HepG2 (cell line): ENCODE data around the gene NRL. TPM values are rescaled to one million over a fixed set of nuclear protein-coding genes. Genes with fewer than 3 reads are reported as not detected.
A peak's percentile ranks its signal among the peaks of the same experiment; 100 is the strongest.

Experiments used
- BORCS8-MEF2B ChIP-seq: sonication (generic); formaldehyde crosslinking; IDR thresholded peaks from 2 replicates; pipeline ENCODE4 v1.8.0; 2022; ENCODE audit warnings: mild to moderate bottlenecking, missing genetic modification reagents
- BRCA1 ChIP-seq: sonication (generic); formaldehyde crosslinking; IDR thresholded peaks from 2 replicates; pipeline ENCODE4 v1.4.0; 2020; ENCODE audit warnings: missing genetic modification reagents
- CEBPB ChIP-seq: IDR thresholded peaks from 2 replicates; pipeline ENCODE4 v1.6.1; 2011; ENCODE audit warnings: low read depth, low read length, improper control_type of control experiment, borderline replicate concordance
- FOXC1 ChIP-seq: sonication (generic); formaldehyde crosslinking; IDR thresholded peaks from 2 replicates; pipeline ENCODE4 v1.8.0; 2022; ENCODE audit warnings: mild to moderate bottlenecking, missing genetic modification reagents, borderline replicate concordance
- KDM3A ChIP-seq: IDR thresholded peaks from 2 replicates; pipeline ENCODE4 v1.6.1; 2018; ENCODE audit warnings: low read depth, missing compliant biosample characterization
- KLF12 ChIP-seq: sonication (generic); formaldehyde crosslinking; IDR thresholded peaks from 2 replicates; pipeline ENCODE4 v1.4.0; 2020; ENCODE audit warnings: missing genetic modification reagents, borderline replicate concordance
- MED8 ChIP-seq: sonication (generic); formaldehyde crosslinking; IDR thresholded peaks from 2 replicates; pipeline ENCODE4 v1.8.1; 2023; ENCODE audit warnings: mild to moderate bottlenecking, missing genetic modification reagents; ENCODE audit not compliant: insufficient replicate concordance
- NPAS2 ChIP-seq: sonication (generic); formaldehyde crosslinking; IDR thresholded peaks from 2 replicates; pipeline ENCODE4 v1.8.0; 2022; ENCODE audit warnings: mild to moderate bottlenecking, missing genetic modification reagents, borderline replicate concordance
- SMAD1 ChIP-seq: sonication (generic); formaldehyde crosslinking; IDR thresholded peaks from 2 replicates; pipeline ENCODE4 v1.4.0; 2020; ENCODE audit warnings: missing genetic modification reagents, low read depth, mild to moderate bottlenecking, borderline replicate concordance
- ZBTB1 ChIP-seq: sonication (generic); formaldehyde crosslinking; IDR thresholded peaks from 2 replicates; pipeline ENCODE4 v1.4.0; 2020; ENCODE audit warnings: missing genetic modification reagents, borderline replicate concordance
- ZMAT3 ChIP-seq: sonication (generic); formaldehyde crosslinking; conservative IDR thresholded peaks from 2 replicates; pipeline ENCODE4 v1.7.0; 2021; ENCODE audit warnings: missing genetic modification reagents
- ZNF224 ChIP-seq: sonication (generic); formaldehyde crosslinking; IDR thresholded peaks from 2 replicates; pipeline ENCODE4 v1.5.0; 2020; ENCODE audit warnings: mild to moderate bottlenecking, missing genetic modification reagents
- ZNF30 ChIP-seq: sonication (generic); formaldehyde crosslinking; IDR thresholded peaks from 2 replicates; pipeline ENCODE4 v1.5.0; 2020; ENCODE audit warnings: mild to moderate bottlenecking, missing genetic modification reagents
- ZNF44 ChIP-seq: sonication (generic); formaldehyde crosslinking; IDR thresholded peaks from 2 replicates; pipeline ENCODE4 v1.5.1; 2020; ENCODE audit warnings: mild to moderate bottlenecking, missing genetic modification reagents
- ZNF460 ChIP-seq: sonication (generic); formaldehyde crosslinking; IDR thresholded peaks from 2 replicates; pipeline ENCODE4 v1.5.1; 2020; ENCODE audit warnings: missing genetic modification reagents, mild to moderate bottlenecking, borderline replicate concordance
- ZNF557 ChIP-seq: sonication (generic); formaldehyde crosslinking; IDR thresholded peaks from 2 replicates; pipeline ENCODE4 v1.4.0; 2020; ENCODE audit warnings: missing genetic modification reagents
- ZNF605 ChIP-seq: sonication (generic); formaldehyde crosslinking; IDR thresholded peaks from 2 replicates; pipeline ENCODE4 v1.8.0; 2022; ENCODE audit warnings: mild to moderate bottlenecking, missing genetic modification reagents
- ZNF619 ChIP-seq: sonication (generic); formaldehyde crosslinking; IDR thresholded peaks from 2 replicates; pipeline ENCODE4 v1.4.0; 2020; ENCODE audit warnings: mild to moderate bottlenecking, missing genetic modification reagents
- ZNF83 ChIP-seq: sonication (generic); formaldehyde crosslinking; IDR thresholded peaks from 2 replicates; pipeline ENCODE4 v1.4.0; 2020; ENCODE audit warnings: missing genetic modification reagents, mild to moderate bottlenecking, borderline replicate concordance
- polyA plus RNA-seq, 8 experiments: library from polyadenylated mRNA; depleted of rRNA in 3 of 8; stranded (reverse) in 7 of 8; unstranded in 1 of 8; fragments of >200 nt; fragmentation: Illumina TruSeq in 4 of 8; extraction: Trizol in 4 of 8; gene quantifications; 2 replicates each; pipeline versions ENCODE4 v1.2.1 to v1.2.3, GENCODE V29; 2011 to 2016; ENCODE audit warnings: low read depth in 4 of 8, missing spikeins in 1 of 8, mixed read lengths in 1 of 8; ENCODE audit not compliant: insufficient read depth in 1 of 8
- total RNA-seq, 5 experiments: library from RNA; depleted of rRNA; stranded (reverse); fragments of >200 nt; fragmentation: Illumina TruSeq; extraction: Trizol; gene quantifications; 2 replicates each; pipeline ENCODE4 v1.2.3, GENCODE V29; 2016; ENCODE audit warnings: low read depth in 1 of 5
- TF ChIP-seq, protein P1 (sequence below): IDR thresholded peaks from 2 replicates; pipeline ENCODE4 v1.6.1; 2016; ENCODE audit warnings: missing compliant biosample characterization, missing genetic modification reagents, borderline replicate concordance
- TF ChIP-seq, protein P2 (sequence below): IDR thresholded peaks from 2 replicates; pipeline ENCODE4 v1.6.1; 2016; ENCODE audit warnings: mild to moderate bottlenecking
- TF ChIP-seq, protein P3 (sequence below): sonication (generic); formaldehyde crosslinking; IDR thresholded peaks from 2 replicates; pipeline ENCODE4 v1.5.1; 2020; ENCODE audit warnings: mild to moderate bottlenecking, missing genetic modification reagents, moderate library complexity
- TF ChIP-seq, protein P4 (sequence below): sonication (generic); formaldehyde crosslinking; IDR thresholded peaks from 2 replicates; pipeline ENCODE4 v1.5.0; 2020; ENCODE audit warnings: missing genetic modification reagents, mild to moderate bottlenecking, borderline replicate concordance

The NRL gene
- total and polyA plus RNA-seq, 2 of the 13 experiments (the other 11 are each of a cell fraction or from before 2014, with no cell fraction given), result 2.5 to 4.7 TPM

DNA sequence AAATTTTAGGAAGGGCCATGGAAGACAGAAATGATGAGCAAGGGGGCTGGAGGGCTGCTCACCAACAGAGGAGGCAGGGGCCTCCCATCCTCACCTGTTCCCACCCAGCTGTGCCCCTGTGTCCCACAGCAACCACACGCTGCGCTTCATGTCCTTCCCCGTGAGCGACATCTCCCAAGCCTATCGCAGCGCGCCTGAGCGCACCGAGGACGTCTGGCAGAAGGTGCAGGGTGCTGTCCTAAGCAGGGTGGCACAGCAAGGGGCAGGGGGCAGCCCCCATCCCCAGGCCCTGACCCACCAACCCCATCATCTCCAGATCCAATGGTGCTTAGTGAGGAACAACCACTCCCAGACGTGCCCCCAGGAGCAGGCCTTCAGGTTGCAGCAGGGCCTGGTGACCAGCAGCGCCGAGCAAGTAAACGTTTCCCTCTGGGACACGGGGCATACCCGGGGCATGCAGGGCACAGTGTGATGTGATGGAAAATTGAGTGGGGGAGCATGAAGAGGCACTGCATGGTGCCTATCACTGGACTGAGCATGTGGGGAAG lies 54.8 kb downstream of the NRL start (continued):
- no peak for TF ChIP-seq BRCA1
- no peak for TF ChIP-seq ZNF605 (CRISPR knock-in tag)
- no peak for TF ChIP-seq NPAS2 (CRISPR knock-in tag)
- no peak for TF ChIP-seq SMAD1 (CRISPR knock-in tag)
- TF ChIP-seq, protein P1, sequence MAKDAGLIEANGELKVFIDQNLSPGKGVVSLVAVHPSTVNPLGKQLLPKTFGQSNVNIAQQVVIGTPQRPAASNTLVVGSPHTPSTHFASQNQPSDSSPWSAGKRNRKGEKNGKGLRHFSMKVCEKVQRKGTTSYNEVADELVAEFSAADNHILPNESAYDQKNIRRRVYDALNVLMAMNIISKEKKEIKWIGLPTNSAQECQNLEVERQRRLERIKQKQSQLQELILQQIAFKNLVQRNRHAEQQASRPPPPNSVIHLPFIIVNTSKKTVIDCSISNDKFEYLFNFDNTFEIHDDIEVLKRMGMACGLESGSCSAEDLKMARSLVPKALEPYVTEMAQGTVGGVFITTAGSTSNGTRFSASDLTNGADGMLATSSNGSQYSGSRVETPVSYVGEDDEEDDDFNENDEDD (CRISPR knock-in tag), result no peak
- no peak for TF ChIP-seq ZNF557 (CRISPR knock-in tag)
- TF ChIP-seq, protein P2, sequence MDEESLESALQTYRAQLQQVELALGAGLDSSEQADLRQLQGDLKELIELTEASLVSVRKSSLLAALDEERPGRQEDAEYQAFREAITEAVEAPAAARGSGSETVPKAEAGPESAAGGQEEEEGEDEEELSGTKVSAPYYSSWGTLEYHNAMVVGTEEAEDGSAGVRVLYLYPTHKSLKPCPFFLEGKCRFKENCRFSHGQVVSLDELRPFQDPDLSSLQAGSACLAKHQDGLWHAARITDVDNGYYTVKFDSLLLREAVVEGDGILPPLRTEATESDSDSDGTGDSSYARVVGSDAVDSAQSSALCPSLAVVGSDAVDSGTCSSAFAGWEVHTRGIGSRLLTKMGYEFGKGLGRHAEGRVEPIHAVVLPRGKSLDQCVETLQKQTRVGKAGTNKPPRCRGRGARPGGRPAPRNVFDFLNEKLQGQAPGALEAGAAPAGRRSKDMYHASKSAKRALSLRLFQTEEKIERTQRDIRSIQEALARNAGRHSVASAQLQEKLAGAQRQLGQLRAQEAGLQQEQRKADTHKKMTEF (CRISPR knock-in tag), result no peak
- no peak for TF ChIP-seq ZNF44 (CRISPR knock-in tag)
- TF ChIP-seq, protein P3, sequence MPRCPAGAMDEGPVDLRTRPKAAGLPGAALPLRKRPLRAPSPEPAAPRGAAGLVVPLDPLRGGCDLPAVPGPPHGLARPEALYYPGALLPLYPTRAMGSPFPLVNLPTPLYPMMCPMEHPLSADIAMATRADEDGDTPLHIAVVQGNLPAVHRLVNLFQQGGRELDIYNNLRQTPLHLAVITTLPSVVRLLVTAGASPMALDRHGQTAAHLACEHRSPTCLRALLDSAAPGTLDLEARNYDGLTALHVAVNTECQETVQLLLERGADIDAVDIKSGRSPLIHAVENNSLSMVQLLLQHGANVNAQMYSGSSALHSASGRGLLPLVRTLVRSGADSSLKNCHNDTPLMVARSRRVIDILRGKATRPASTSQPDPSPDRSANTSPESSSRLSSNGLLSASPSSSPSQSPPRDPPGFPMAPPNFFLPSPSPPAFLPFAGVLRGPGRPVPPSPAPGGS (CRISPR knock-in tag), result no peak
- TF ChIP-seq ZMAT3 (CRISPR knock-in tag), result no peak
- TF ChIP-seq ZNF83 (CRISPR knock-in tag), result no peak
- 0 out of 2 replicates have a peak, but pooled peaks have one; percentile 5 for TF ChIP-seq FOXC1
- TF ChIP-seq, protein P4, sequence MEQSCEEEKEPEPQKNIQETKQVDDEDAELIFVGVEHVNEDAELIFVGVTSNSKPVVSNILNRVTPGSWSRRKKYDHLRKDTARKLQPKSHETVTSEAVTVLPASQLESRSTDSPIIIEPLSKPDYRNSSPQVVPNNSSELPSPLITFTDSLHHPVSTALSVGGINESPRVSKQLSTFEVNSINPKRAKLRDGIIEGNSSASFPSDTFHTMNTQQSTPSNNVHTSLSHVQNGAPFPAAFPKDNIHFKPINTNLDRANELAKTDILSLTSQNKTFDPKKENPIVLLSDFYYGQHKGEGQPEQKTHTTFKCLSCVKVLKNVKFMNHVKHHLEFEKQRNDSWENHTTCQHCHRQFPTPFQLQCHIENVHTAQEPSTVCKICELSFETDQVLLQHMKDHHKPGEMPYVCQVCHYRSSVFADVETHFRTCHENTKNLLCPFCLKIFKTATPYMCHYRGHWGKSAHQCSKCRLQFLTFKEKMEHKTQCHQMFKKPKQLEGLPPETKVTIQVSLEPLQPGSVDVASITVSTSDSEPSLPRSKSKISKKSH, result peak; percentile 66; the same call in 1 of the 2 replicates
- 0 out of 2 replicates have a peak, but pooled peaks have one; percentile 16 for TF ChIP-seq BORCS8-MEF2B (CRISPR knock-in tag)
- TF ChIP-seq ZNF460, result no peak
- TF ChIP-seq KDM3A (CRISPR knock-in tag), result no peak
- TF ChIP-seq KLF12 (CRISPR knock-in tag), result no peak
- no peak for TF ChIP-seq ZBTB1 (CRISPR knock-in tag)
- peak; percentile 82; the same call in 1 of the 2 replicates for TF ChIP-seq ZNF30 (CRISPR knock-in tag)
- no peak for TF ChIP-seq ZNF619
- no peak for TF ChIP-seq CEBPB
- no peak for TF ChIP-seq ZNF224
- TF ChIP-seq MED8 (CRISPR knock-in tag), result peak; percentile 36
